HCT116 (cell line): Measurements from ENCODE around the gene TLL2.

ENCODE experiments used
- EZH2 ChIP-seq: fragments of 200-600 bp; sonication (generic); IDR thresholded peaks from 2 replicates; pipeline ENCODE4 v1.6.1; 2017; ENCODE audit warnings: antibody characterized with exemption, mixed run types
- MAX ChIP-seq: IDR thresholded peaks from 2 replicates; pipeline ENCODE4 v1.6.1; 2012
- POLR2A ChIP-seq: IDR thresholded peaks from 2 replicates; pipeline ENCODE4 v1.7.0; 2011; ENCODE audit warnings: borderline replicate concordance; ENCODE audit not compliant: insufficient read depth, insufficient read length; ENCODE audit errors: extremely low read depth
- POLR2AphosphoS5 ChIP-seq: IDR thresholded peaks from 2 replicates; pipeline ENCODE4 v1.6.1; 2011; ENCODE audit warnings: mild to moderate bottlenecking, low read depth, low read length, moderate library complexity
- SIN3A ChIP-seq: IDR thresholded peaks from 2 replicates; pipeline ENCODE4 v1.6.1; 2012; ENCODE audit warnings: low read depth
- SP1 ChIP-seq: IDR thresholded peaks from 2 replicates; pipeline ENCODE4 v1.6.1; 2012; ENCODE audit warnings: low read depth
- YY1 ChIP-seq: IDR thresholded peaks from 2 replicates; pipeline ENCODE4 v1.6.1; 2011; ENCODE audit warnings: low read length, low read depth, moderate library complexity, mild to moderate bottlenecking; ENCODE audit not compliant: insufficient replicate concordance; ENCODE audit errors: extremely low read depth
- TF ChIP-seq, protein P1 (sequence below), 3 experiments: fragments of 200-600 bp in 1 of 3; sonication (generic) in 1 of 3; IDR thresholded peaks in 2 of 3; conservative IDR thresholded peaks in 1 of 3; 2 replicates each; pipeline ENCODE4 v1.5.1; 2012 to 2017; ENCODE audit warnings: low read depth in 2 of 3, low read length in 2 of 3, antibody characterized with exemption in 1 of 3, borderline replicate concordance in 1 of 3, control low read depth in 1 of 3, mild to moderate bottlenecking in 1 of 3, mixed read lengths in 1 of 3, mixed run types in 1 of 3, moderate library complexity in 1 of 3; ENCODE audit not compliant: insufficient read depth in 1 of 3
- TF ChIP-seq, protein P2 (sequence below): IDR thresholded peaks from 2 replicates; pipeline ENCODE4 v1.6.1; 2012; ENCODE audit warnings: low read depth
- TF ChIP-seq, protein P3 (sequence below): IDR thresholded peaks from 2 replicates; pipeline ENCODE4 v1.6.1; 2012

DNA sequence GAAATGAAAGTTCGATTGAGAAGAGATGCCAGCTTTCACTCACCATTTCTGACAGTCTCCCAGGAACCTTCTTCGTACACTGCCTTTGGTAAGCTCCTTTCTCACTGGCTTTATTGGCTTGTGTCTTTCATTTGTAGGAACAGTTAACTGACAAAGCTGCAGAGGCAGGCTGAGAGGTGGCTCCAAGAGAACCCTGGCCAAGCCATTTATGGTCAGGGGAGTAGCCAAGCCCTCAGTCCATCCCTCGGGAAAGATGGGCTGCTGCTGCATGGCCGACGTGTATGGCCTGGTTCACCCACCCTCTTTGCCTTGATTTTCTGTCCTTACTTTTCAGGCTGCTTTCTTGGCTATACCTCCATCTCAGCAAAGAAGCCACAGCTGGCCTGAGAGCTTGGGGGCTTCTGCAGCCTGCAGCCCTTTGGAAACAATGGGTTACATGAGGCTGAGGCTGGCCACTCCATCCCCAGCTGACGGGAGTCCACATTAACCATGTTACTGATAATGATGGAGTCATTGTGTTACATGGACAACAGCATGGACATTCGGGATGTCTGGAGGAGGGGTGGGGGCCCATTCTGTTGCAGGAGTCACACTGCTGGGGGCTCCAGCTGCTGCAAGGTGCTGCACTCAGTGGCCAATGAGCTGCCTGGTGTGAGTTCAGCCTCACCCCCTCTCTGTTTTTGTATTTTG is 154.7 kb downstream of the TLL2 start, which contains the start of gene OPALIN:
- TF ChIP-seq, protein P1, sequence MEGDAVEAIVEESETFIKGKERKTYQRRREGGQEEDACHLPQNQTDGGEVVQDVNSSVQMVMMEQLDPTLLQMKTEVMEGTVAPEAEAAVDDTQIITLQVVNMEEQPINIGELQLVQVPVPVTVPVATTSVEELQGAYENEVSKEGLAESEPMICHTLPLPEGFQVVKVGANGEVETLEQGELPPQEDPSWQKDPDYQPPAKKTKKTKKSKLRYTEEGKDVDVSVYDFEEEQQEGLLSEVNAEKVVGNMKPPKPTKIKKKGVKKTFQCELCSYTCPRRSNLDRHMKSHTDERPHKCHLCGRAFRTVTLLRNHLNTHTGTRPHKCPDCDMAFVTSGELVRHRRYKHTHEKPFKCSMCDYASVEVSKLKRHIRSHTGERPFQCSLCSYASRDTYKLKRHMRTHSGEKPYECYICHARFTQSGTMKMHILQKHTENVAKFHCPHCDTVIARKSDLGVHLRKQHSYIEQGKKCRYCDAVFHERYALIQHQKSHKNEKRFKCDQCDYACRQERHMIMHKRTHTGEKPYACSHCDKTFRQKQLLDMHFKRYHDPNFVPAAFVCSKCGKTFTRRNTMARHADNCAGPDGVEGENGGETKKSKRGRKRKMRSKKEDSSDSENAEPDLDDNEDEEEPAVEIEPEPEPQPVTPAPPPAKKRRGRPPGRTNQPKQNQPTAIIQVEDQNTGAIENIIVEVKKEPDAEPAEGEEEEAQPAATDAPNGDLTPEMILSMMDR (IDR thresholded peaks at IDR 0.05 in 2 of 3, conservative IDR thresholded peaks at IDR 0.05 in 1 of 3; ENCODE audit: borderline replicate concordance in 1 of 3, insufficient read depth in 1 of 3, low read depth in 2 of 3, low read length in 2 of 3) = no peak
- no peak for TF ChIP-seq POLR2A
- no peak for TF ChIP-seq POLR2AphosphoS5
- TF ChIP-seq SP1 = no peak
- TF ChIP-seq, protein P2, sequence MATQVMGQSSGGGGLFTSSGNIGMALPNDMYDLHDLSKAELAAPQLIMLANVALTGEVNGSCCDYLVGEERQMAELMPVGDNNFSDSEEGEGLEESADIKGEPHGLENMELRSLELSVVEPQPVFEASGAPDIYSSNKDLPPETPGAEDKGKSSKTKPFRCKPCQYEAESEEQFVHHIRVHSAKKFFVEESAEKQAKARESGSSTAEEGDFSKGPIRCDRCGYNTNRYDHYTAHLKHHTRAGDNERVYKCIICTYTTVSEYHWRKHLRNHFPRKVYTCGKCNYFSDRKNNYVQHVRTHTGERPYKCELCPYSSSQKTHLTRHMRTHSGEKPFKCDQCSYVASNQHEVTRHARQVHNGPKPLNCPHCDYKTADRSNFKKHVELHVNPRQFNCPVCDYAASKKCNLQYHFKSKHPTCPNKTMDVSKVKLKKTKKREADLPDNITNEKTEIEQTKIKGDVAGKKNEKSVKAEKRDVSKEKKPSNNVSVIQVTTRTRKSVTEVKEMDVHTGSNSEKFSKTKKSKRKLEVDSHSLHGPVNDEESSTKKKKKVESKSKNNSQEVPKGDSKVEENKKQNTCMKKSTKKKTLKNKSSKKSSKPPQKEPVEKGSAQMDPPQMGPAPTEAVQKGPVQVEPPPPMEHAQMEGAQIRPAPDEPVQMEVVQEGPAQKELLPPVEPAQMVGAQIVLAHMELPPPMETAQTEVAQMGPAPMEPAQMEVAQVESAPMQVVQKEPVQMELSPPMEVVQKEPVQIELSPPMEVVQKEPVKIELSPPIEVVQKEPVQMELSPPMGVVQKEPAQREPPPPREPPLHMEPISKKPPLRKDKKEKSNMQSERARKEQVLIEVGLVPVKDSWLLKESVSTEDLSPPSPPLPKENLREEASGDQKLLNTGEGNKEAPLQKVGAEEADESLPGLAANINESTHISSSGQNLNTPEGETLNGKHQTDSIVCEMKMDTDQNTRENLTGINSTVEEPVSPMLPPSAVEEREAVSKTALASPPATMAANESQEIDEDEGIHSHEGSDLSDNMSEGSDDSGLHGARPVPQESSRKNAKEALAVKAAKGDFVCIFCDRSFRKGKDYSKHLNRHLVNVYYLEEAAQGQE = no peak
- TF ChIP-seq EZH2 = no peak
- TF ChIP-seq MAX = no peak
- no peak for TF ChIP-seq YY1
- TF ChIP-seq, protein P3, sequence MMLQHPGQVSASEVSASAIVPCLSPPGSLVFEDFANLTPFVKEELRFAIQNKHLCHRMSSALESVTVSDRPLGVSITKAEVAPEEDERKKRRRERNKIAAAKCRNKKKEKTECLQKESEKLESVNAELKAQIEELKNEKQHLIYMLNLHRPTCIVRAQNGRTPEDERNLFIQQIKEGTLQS = no peak
- no peak for TF ChIP-seq SIN3A
